GDM1 (cell line): Measurements from ENCODE around the gene CDK11A.
A peak's percentile ranks its signal among the peaks of the same experiment; 100 is the strongest.
"Not testable (repeated sequence)": the region's sequence is repeated elsewhere in the genome, so short reads cannot be mapped to it uniquely, and the experiment has no call there.

ENCODE experiments used
- DNase-seq: peaks from one replicate; lab custom pipeline; 2025; lab: John Stamatoyannopoulos, UW

The CDK11A gene

DNA sequence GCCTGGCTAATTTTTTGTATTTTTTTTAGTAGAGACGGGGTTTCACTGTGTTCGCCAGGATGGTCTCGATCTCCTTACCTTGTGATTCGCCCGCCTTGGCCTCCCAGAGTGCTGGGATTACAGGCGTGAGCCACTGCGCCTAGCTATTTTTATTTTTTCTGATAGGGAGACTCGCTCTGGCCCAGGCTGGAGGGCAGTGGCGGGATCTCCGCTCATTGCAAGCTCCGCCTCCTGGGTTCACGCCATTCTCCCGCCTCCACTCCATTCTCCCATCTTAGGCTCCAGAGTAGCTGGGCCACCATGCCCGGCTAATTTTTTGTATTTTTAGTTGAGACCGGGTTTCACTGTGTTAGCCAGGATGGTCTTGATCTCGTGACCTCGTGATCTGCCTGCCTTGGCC lies 1.9 kb upstream of the CDK11A start:
- DNase-seq, result not testable (repeated sequence)

DNA sequence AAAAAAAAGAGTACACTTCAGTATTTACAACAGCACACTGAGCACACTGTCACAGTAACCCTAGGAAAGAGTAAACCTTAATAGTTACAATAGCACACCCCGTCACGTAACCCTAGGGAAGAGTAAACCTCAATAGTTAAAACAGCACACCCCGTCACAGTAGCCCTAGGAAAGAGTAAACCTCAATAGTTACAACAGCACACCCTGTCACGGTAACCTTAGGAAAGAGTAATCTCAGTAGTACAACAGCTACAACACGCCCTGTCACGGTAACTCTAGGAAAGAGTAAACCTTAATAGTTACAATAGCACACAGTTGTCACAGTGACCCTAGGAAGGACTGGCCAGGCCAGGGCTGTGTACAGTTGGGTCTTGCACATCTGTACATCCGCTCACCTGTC lies 3.0 kb downstream of the CDK11A start:
- DNase-seq, result no peak

DNA sequence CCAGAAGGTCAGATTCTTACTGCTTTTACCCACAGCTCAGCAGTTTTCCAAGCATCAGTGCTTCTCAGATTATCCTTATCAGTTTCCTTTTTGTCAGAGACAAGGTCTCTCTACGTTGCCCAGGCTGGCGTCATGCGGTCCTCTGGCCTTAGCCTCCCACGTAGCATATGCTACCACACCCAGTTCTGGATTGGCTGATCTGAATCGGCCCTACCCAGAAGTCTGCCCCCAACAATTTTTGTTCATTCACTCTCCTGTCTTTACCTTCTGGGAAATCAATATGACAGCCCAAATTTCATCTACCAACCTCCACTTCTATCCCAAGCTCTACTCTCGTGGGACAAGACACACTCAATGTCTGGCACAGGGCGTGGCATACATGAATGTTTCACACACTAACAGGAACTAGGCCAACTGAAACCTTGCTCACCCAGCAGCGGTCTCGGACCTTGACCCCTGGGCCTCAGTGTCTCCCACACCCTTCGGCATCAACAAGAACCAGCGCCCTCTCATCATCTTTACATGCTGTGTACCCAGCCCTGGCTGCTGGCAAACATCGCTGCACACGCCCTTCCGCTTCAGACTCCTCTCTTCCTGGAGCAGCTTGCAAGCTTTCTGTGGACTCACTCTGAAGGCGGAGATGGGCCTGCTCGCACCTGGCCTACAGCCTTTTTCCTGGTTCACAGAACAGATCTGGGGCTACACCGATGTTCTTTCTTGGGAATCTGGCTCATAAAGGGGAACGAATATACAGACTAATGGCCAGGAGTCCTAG lies 8.9 kb downstream of the CDK11A start:
- not testable (repeated sequence) for DNase-seq

DNA sequence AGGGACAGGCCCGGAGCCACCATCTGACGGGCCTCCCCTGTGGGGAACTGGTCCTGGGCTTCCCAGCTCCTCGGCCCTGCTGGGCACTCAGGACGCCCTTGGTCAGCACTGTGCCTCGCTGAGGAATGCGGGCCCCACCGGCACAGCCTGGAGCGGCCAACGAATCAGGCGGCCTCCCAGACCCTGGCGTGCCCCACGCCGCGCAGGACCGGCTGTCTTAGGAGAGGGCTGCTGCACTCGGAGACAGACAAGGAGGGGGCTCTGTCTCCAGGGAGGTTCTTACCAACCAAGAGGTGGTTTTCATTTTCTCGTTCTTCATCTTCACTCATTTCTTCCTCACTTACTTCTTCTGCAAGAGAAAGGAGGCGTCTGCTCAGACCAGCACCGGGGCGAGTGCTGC lies 16.3 kb downstream of the CDK11A start:
- DNase-seq, result not testable (repeated sequence)

DNA sequence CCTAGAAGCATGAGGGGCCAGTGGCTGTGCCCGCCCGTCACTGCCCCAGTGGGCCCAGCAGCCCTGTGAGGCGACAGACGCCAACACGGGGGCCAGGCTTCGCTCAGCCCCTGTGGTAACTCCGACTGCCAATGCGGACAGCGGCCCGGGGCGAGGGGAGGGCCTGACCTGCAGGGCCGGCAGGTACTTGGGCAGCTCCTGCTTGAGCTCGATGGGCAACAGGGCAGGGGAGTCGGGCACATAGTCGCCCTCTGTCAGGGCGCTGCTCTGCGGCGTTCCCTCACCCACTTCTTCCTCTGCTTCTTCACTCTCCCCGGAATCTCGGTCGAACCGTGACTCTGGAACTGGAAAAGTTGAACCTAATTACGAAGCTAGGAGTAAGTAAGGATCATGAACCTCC lies 16.9 kb downstream of the CDK11A start:
- DNase-seq, result not testable (repeated sequence)

DNA sequence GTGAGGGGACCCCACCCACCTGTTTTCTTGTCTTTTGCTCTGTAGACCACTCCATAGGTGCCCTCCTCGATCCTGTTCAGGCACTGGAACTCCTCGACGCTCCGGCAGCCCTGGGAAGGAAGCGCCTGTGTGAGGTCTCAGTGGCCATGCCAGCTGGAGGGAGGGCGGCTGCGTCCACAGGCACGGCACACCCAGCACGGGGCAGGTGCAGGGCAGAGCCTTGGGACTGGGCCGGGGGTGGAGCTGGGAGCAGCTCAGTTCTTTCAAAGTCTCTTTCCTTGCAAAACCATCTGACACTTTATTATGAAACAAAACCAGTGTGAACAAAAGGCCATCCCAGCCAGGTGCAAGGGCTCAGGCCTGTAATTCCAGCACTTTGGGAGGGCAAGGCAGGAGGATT lies 18.5 kb downstream of the CDK11A start:
- DNase-seq, result not testable (repeated sequence)

DNA sequence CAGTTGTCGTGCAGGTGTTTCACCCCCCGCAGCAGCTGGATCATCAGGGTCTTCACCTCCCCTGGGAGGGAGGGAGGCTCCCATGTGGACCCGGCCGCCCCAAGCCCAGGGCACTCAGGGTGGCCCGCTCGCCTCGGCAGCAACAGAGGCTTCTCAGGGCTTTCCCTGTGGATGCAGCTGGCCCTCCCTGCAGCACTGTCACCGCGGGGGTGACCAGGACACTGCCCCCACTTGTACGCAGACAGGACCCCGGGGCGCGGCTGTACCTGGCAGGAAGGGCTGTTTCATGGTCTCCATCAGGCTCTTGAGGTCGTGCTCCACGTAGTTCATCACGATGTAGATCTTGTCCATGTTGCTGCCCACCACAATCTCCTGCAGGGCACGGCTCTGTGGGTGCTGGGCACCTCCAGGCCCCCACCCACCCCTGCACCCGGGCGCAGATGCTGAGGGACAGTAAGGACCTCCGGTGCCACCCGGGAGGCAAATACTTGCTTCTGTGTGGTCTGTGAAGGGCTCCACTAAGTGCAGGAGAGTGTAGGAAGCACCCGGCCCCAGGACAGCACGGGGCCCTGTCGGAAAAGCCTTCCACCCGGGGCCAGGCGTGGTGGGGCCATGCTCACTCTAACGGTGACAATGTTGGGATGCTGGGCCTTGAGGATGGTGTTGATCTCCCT lies 19.7 kb downstream of the CDK11A start:
- DNase-seq, result not testable (repeated sequence)

DNA sequence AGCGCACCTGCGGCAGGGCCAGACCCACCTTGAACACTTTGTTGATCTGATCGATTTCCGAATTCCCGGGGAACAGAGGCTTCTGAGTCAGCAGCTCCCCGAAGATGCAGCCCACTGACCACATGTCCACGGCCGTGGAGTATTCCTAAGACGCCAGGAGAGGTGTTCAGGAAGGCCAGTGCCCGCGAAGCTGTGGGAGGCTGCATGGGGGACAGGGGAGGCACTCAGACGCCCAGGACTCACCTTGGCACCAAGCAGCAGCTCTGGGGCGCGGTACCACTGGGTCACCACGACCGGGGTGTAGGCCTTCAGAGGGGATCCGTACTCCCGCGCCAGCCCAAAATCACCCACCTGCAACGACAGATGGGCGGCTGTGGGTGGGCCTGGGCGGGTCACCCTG lies 20.4 kb downstream of the CDK11A start:
- no peak for DNase-seq

DNA sequence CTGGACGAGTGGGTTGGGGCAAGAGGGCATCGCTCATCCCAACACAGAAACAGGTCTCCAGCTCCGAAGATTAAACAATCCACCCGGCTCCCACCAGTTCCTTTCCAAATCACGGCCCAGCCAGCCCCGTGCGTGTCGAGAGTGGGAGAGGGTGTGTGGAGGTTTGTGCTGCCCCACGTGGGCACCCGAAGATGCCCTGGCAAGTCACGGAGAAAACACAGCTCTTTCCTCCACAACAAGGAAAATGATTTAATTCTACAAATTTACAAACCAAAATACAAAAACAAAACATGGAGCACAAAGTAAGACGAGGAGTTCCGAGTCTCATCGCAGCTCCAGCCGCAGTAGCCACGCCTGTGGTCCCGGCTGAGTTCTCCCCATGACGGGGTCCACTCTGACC lies 21.7 kb downstream of the CDK11A start:
- not testable (repeated sequence) for DNase-seq

DNA sequence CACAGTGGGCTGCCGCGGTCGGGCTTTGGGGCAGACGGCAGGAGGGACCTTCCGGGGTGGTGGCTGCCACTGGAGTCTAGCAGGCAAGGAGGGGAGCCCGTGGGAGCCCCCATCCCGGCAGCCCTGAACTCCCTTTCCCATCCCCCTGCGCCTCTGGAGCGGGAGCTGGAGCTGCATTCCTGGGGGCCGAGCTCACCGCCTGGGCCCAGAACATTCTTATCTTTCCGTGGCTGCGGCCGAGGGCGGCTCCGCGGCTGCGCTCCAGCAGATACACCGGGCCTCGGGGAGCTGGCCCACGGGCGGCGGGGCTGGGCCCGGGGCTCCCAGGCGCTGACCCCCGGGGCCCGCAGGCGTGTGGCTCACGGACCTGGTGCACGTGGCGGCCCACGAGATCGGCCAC lies 23.6 kb downstream of the CDK11A start:
- DNase-seq, result not testable (repeated sequence)

DNA sequence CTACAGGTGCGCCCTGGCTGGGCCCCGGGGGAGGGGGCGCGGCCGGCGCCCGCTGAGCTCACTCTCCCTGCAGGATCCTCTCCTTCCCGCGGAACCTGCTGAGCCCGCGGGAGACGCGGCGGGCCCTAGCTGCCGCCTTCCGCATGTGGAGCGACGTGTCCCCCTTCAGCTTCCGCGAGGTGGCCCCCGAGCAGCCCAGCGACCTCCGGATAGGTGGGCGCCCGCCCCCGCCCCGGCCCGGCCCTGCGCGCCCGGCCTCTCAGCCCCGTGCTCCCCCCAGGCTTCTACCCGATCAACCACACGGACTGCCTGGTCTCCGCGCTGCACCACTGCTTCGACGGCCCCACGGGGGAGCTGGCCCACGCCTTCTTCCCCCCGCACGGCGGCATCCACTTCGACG lies 24.1 kb downstream of the CDK11A start:
- DNase-seq, result not testable (repeated sequence)

DNA sequence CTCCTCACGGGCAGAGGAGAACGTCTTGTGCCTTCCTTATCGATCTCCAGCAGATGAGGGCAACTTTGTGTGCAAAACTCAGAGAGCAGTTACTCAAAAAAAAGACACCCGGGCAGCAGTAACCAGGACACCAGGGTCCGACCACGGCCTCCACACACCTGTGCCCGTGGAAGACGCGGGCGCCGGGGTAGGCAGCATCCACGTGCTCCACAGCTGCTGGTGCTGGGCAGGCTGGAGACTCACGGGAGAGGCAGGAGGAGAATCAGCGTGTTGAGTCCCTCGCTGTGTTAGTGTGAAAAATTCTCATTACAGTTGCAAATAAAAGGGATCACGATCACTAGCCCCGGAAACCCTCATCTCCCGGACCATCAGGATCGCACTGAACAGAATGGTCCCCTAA lies 25.1 kb downstream of the CDK11A start:
- not testable (repeated sequence) for DNase-seq

DNA sequence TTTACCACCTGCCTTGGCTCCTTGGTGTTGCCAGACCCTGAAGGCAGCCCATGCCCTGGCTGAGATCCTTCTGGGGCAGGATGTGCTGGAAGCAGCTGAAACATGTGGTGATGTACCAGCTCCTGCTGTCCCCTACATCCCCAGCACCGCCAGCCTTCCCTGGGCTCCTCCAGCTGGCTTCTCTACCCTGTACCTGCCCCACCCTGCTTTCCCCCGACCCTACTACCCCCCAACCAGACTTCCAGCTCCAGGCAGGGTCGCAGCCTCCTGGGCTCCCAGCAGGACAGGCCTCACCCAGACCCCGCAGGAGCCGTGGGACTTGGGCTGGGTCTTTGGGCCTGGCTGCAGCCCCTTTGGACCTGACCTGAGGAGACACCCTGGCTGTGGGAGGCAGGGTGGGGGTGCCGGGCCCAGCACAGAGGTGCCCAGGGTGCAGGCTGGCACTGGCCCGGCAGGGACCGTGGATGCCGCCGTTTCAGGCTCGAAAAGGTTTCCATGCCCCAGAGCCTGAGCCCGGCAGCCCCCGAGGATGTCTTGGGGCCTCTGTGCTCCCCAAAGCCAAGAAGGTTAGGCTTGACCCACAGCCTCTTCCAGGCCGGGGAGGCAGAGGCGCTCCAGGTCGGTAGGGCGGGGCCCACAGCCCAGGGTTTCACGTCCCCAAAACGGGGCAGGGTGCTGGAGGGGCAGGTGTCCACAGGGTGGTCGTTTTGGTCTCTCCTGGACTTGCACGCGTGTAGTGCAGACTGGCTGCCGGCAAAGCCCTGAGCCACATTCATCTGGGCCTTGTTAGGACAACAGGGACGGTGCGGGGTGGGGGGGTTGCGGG lies 26.6 kb downstream of the CDK11A start:
- not testable (repeated sequence) for DNase-seq

DNA sequence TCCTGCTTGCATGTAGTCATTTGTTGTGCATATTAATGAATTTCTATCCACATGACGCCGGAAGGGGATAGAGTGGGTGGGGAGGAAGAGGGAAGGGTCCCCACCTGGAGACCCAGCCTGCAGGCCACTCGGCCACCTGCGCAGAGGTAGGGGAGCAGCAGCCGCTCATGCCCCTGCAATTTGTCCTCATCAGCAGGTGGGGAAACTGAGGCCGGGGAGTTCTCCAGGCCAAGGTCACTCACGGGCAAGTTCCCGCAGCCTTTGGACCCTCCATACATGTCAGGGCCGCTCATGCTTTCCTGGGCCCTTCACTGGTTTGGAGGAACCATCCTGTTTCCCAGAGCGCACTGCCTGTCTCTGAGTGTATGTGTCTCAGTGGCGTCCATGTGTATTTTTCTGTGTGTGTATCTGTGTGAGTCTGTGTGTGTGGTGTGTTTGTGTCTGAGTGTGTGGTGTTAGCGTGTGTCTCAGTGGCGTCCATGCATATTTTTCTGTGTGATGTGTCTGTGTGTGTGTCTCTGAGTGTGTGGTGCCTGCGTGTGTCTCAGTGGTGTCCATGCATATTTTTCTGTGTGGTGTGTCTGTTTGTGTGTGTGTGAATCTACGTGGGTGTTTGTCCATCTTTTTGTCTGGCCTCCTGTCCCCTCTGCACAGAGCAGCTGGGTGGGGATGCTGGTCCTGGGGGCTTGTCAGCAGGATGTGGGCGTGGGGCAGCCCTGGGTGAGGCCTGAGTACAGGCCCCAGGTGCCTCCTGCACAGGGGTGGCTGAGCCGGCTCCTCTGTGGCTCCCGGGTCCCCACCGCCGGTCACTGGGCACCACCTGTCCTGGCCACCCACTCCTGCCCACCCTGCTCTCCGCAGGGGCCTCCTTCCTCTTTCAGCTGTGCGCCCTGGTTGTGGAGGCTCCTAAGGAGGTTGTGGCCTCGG lies 27.5 kb downstream of the CDK11A start:
- DNase-seq, result not testable (repeated sequence)

DNA sequence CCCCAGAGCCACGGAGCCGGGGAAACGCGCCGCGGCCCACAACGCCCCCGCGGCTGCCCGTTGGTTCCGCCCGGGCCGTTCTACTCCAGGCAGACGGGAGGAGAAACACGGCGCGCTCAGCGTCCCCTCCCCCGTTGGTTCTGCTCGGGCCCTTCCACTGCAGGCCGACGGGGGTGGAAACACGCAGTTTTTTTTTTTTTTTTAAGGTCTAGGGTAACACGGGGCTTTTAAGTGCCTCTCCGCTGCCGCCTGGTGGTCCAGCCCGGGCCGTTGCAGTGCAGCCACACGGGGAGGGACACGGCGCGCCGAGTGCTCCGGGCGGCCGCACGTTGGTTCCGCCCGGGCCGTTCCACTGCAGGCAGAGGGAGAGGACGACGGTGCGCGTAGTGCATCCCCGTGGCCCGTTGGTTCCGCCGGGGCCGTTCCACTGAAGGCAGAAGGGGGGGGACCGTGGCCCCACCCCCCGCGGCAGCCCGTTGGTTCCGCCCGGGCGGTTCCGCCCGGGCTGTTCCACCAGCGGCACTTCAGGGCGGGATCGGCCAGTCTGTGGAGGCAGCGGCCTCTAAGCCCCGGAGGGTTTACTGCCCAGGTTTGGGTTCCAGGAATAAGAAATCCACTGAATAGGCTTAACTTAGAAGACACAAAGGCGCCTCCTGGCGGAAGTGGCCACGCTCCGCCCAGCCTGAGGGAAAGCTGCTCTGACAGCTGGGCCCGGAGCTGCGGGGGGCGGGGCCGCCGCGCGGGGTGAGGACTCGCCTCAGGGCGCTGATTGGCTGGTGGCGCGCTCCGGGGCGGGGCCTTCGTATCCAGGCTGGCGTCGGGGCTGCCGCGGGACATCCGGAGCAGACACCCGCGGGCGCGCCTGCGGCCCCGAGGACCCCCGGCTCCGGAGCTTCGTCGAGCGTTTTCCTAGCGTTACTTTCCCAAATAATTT lies 31.2 kb downstream of the CDK11A start, which contains the start of gene SLC35E2B:
TSS of gene SLC35E2B (minus strand) at position 82 of the 934 bp plus-strand sequence. CDS start 16,096 bp downstream, outside the sequence.
- DNase-seq, result peak; percentile 84

DNA sequence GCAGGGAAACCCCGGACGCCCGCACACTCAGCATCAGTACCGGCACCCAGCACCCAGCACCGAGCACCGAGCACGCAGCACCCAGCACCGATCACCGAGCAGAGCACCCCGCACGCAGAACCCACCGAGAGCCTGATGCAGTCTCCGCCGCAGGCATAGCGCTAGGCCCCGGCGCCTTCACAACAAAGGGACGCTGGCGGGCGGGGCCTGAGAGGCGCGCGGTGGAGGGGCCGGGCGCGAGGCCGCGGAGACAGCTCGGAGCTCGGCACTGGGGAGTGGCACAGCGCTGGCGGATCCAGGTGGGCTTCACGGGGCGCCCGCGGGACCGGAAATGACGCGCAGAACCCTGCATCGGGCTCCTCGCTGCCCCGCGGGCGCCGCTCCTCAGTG lies 31.8 kb downstream of the CDK11A start:
- peak; percentile 78 for DNase-seq

DNA sequence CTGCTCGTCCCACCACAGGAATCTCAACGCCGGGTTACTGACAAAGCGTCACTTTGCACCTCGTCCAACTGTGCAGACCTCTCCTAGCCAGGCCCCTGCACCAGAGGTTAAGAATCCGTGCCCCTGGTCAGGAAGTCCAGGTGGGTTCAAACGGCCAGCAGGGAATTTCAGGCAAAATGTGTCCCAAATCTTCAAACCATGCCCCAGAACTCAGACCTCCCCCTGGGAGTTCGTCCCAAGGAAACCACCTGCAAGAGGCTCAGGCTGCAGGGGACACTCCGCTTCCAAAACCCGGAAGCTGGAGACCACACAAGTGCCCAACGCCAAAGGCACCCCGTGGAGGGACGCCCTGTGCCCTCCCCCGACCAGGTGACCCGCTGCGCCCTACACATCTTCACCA lies 32.7 kb downstream of the CDK11A start:
- not testable (repeated sequence) for DNase-seq

DNA sequence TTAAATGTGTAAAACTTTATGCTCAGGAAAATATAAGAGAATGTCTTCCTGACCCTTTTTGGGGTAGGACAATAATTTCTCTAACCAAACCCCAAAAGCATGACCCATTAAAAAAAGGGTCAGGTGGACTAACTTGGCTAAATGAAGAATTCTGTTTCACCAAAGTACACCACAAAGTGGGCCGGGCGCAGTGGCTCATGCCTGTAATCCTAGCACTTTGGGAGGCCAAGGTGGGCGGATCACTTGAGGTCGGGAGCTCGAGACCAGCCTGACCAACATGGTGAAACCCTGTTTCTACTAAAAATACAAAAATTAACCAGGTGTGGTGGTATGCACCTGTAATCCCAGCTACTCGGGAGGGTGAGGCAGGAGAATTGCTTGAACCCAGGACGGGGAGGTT lies 34.6 kb downstream of the CDK11A start:
- not testable (repeated sequence) for DNase-seq

DNA sequence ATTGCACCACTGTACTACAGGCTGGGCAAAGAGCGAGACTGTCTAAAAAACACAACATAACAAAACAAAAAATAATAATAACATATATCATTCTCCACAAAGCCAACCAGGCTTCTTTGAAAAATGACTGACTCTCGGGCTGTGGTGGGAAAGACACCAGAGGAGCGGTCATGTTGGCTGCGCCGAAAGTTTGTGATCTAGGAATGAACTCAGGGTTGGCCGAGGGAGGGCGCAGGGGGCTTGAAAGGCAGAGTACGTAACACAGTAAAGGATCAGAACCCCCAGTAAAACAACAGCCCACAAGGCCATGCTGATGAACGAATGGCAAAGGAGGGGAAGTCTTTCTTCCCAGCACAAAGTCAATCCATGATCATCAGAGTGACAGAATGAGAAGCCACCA lies 36.3 kb downstream of the CDK11A start:
- DNase-seq, result no peak

DNA sequence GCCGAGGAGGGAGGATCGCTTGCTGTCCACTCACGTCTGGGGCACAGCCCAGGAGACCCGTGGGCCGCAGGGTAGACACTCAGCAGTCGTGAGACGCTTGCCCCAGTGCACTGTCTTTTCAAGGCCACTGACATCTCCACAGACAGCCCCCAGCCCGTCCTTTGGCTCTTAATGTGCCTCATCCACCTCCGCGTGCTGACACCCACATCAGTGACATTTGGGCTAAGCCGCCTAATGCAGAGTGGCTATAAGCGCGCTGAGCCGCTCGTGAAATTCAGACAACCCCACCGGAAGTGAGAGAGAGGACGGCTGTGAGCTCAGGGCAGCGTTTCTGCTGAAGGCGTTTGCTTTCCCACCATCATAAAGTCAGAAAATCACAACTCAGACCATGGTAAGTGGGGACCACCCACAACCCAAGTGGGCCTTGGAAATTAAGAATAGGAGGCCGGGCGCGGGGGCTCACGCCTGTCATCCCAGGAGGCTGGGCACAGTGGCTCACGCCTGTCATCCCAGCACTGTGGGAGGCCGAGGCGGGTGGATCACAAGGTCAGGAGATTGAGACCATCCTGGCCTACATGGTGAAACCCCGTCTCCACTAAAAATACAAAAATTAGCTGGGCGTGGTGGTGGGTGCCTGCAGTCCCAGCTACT lies 40.0 kb downstream of the CDK11A start:
- no peak for DNase-seq
